B cell (primary cell): ENCODE measurements around the gene FADS2.

Source experiments
- EZH2 ChIP-seq: IDR thresholded peaks from 2 replicates; pipeline ENCODE4 v1.6.1; 2012; ENCODE audit warnings: borderline replicate concordance, low read depth, mild to moderate bottlenecking, moderate library complexity, low read length; ENCODE audit not compliant: insufficient read depth, poor library complexity, severe bottlenecking
- TF ChIP-seq, protein P1 (sequence below): fragments of 200-600 bp; IDR thresholded peaks from one replicate; pipeline ENCODE4 v1.8.0; 2022; ENCODE audit warnings: antibody characterized with exemption, mild to moderate bottlenecking

DNA sequence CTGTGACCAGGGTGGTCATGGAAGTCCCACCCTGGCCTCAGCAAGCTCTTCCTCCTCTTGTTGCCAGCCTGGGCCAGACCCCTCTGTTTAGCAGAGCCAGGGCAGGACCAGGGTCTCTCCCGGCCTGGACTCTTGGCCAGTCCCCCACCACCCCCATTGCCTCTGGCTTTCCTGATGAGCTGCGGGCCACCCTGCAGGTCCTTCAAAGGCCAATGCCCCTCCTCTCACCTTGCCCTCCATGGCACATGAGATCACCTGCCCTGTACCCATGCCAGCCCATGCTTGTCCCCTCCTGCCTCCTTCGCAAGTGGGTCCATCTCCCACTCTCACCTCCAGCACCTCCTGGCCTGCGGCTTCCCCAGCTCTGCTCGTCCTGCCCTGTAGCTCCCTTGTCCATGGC is 10.4 kb downstream of the FADS2 start:
- TF ChIP-seq EZH2 = no peak
- TF ChIP-seq, protein P1, sequence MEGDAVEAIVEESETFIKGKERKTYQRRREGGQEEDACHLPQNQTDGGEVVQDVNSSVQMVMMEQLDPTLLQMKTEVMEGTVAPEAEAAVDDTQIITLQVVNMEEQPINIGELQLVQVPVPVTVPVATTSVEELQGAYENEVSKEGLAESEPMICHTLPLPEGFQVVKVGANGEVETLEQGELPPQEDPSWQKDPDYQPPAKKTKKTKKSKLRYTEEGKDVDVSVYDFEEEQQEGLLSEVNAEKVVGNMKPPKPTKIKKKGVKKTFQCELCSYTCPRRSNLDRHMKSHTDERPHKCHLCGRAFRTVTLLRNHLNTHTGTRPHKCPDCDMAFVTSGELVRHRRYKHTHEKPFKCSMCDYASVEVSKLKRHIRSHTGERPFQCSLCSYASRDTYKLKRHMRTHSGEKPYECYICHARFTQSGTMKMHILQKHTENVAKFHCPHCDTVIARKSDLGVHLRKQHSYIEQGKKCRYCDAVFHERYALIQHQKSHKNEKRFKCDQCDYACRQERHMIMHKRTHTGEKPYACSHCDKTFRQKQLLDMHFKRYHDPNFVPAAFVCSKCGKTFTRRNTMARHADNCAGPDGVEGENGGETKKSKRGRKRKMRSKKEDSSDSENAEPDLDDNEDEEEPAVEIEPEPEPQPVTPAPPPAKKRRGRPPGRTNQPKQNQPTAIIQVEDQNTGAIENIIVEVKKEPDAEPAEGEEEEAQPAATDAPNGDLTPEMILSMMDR = no peak
